HEK293 (cell line): ENCODE data around the gene C2CD5.
A peak's percentile ranks its signal among the peaks of the same experiment; 100 is the strongest.

Experiments used
- CTCF ChIA-PET: fragments of 350-600 bp; formaldehyde crosslinking; extraction: SDS; loops from one replicate; lab custom pipeline; 2021; ENCODE audit warnings: antibody characterized with exemption; lab: Yijun Ruan, JAX
- POLR2A ChIA-PET: fragments of 300-600 bp; formaldehyde crosslinking; extraction: SDS; loops from one replicate; lab custom pipeline; 2020; ENCODE audit warnings: antibody characterized with exemption, inconsistent platforms; lab: Yijun Ruan, JAX
- H3K27ac ChIP-seq: fragments of 200-500 bp; sonication (Bioruptor generic); 2 replicates; pipeline ENCODE4 v1.5.1; 2014; ENCODE audit warnings: low read depth, low read length, control low read depth, inconsistent platforms; ENCODE audit errors: extremely low read depth
- H3K36me3 ChIP-seq, 2 experiments: fragments of 200-500 bp in 1 of 2; sonication (Bioruptor generic) in 1 of 2; 1 replicate in 1 of 2; 2 replicates in 1 of 2; pipeline ENCODE4 v1.5.1; 2014 to 2017; ENCODE audit warnings: inconsistent platforms in 2 of 2, low read length in 2 of 2; ENCODE audit not compliant: control insufficient read depth in 2 of 2, insufficient read depth in 1 of 2
- H3K4me1 ChIP-seq: fragments of 200-500 bp; sonication (Bioruptor generic); 2 replicates; pipeline ENCODE4 v1.5.1; 2014; ENCODE audit warnings: mild to moderate bottlenecking, low read length, inconsistent platforms; ENCODE audit not compliant: control insufficient read depth, insufficient read depth
- H3K4me3 ChIP-seq: 2 replicates; pipeline ENCODE4 v1.5.1; 2011; ENCODE audit warnings: low read depth, mild to moderate bottlenecking, control low read depth, low read length, moderate library complexity
- H3K9me3 ChIP-seq: fragments of 200-500 bp; sonication (Bioruptor generic); 2 replicates; pipeline ENCODE4 v1.5.1; 2014; ENCODE audit warnings: low read depth, low read length, inconsistent platforms; ENCODE audit not compliant: control insufficient read depth, insufficient read depth
- GLIS2 ChIP-seq: fragments of 450-650 bp; formaldehyde crosslinking; IDR thresholded peaks from 2 replicates; pipeline ENCODE4 v1.5.1; 2016; ENCODE audit warnings: missing biosample characterization, missing genetic modification characterization
- SCRT1 ChIP-seq: fragments of 450-650 bp; formaldehyde crosslinking; IDR thresholded peaks from 2 replicates; pipeline ENCODE4 v1.5.1; 2016; ENCODE audit warnings: missing biosample characterization, missing genetic modification characterization, borderline replicate concordance
- SETDB1 ChIP-seq: IDR thresholded peaks from one replicate; pipeline ENCODE4 v1.6.1; 2017; ENCODE audit warnings: mild to moderate bottlenecking, low read length, moderate library complexity, mixed read lengths; ENCODE audit not compliant: insufficient read length
- TRIM28 ChIP-seq: IDR thresholded peaks from 2 replicates; pipeline ENCODE4 v1.6.1; 2011; ENCODE audit warnings: low read length, control low read depth, borderline replicate concordance
- ZBTB48 ChIP-seq: fragments of 450-650 bp; formaldehyde crosslinking; IDR thresholded peaks from 2 replicates; pipeline ENCODE4 v1.5.1; 2016; ENCODE audit warnings: missing biosample characterization, missing genetic modification characterization
- ZFP41 ChIP-seq: fragments of 450-650 bp; formaldehyde crosslinking; IDR thresholded peaks from 2 replicates; pipeline ENCODE4 v1.5.1; 2016; ENCODE audit warnings: missing biosample characterization, missing genetic modification characterization, borderline replicate concordance
- ZIC2 ChIP-seq: fragments of 450-650 bp; formaldehyde crosslinking; IDR thresholded peaks from 2 replicates; pipeline ENCODE4 v1.5.1; 2016; ENCODE audit warnings: missing biosample characterization, missing genetic modification characterization
- ZNF121 ChIP-seq: fragments of 450-650 bp; formaldehyde crosslinking; IDR thresholded peaks from 2 replicates; pipeline ENCODE4 v1.5.1; 2016; ENCODE audit warnings: missing biosample characterization, missing genetic modification characterization
- ZNF2 ChIP-seq: fragments of 450-650 bp; formaldehyde crosslinking; IDR thresholded peaks from 2 replicates; pipeline ENCODE4 v1.5.1; 2016; ENCODE audit warnings: missing biosample characterization, missing genetic modification characterization
- ZNF211 ChIP-seq: fragments of 450-650 bp; formaldehyde crosslinking; IDR thresholded peaks from 2 replicates; pipeline ENCODE4 v1.5.1; 2016; ENCODE audit warnings: low read depth, missing biosample characterization, missing genetic modification characterization
- ZNF311 ChIP-seq: fragments of 450-650 bp; formaldehyde crosslinking; IDR thresholded peaks from 2 replicates; pipeline ENCODE4 v1.5.1; 2017; ENCODE audit warnings: missing biosample characterization, missing genetic modification characterization, borderline replicate concordance
- ZNF324 ChIP-seq: fragments of 450-650 bp; formaldehyde crosslinking; IDR thresholded peaks from 2 replicates; pipeline ENCODE4 v1.5.1; 2016; ENCODE audit warnings: missing biosample characterization, missing genetic modification characterization
- ZNF433 ChIP-seq: fragments of 450-650 bp; formaldehyde crosslinking; IDR thresholded peaks from 2 replicates; pipeline ENCODE4 v1.5.1; 2016; ENCODE audit warnings: missing biosample characterization, missing genetic modification characterization, low read depth
- ZNF596 ChIP-seq: fragments of 450-650 bp; IDR thresholded peaks from 2 replicates; pipeline ENCODE4 v1.5.0; 2018; ENCODE audit warnings: missing biosample characterization, mild to moderate bottlenecking, missing genetic modification characterization, moderate library complexity
- ZNF624 ChIP-seq: fragments of 450-650 bp; formaldehyde crosslinking; IDR thresholded peaks from 2 replicates; pipeline ENCODE4 v1.5.1; 2017; ENCODE audit warnings: missing biosample characterization, missing genetic modification characterization
- ZNF677 ChIP-seq: fragments of 450-650 bp; IDR thresholded peaks from 2 replicates; pipeline ENCODE4 v1.5.0; 2018; ENCODE audit warnings: missing biosample characterization, mild to moderate bottlenecking, missing genetic modification characterization, moderate library complexity
- ZNF768 ChIP-seq: fragments of 450-650 bp; formaldehyde crosslinking; IDR thresholded peaks from 2 replicates; pipeline ENCODE4 v1.5.1; 2018; ENCODE audit warnings: missing biosample characterization, mild to moderate bottlenecking, missing genetic modification characterization
- ZSCAN18 ChIP-seq: fragments of 450-650 bp; formaldehyde crosslinking; IDR thresholded peaks from 2 replicates; pipeline ENCODE4 v1.5.1; 2016; ENCODE audit warnings: missing biosample characterization, missing genetic modification characterization
- ZSCAN4 ChIP-seq: fragments of 450-650 bp; formaldehyde crosslinking; IDR thresholded peaks from 2 replicates; pipeline ENCODE4 v1.5.1; 2017; ENCODE audit warnings: missing biosample characterization, missing genetic modification characterization
- TF ChIP-seq, protein P1 (sequence below): fragments of 450-650 bp; formaldehyde crosslinking; IDR thresholded peaks from 2 replicates; pipeline ENCODE4 v1.5.1; 2016; ENCODE audit warnings: missing biosample characterization, missing genetic modification characterization
- TF ChIP-seq, protein P2 (sequence below): fragments of 450-650 bp; IDR thresholded peaks from 2 replicates; pipeline ENCODE4 v1.5.1; 2018; ENCODE audit warnings: missing biosample characterization, mild to moderate bottlenecking, missing genetic modification characterization
- TF ChIP-seq, protein P3 (sequence below): fragments of 450-650 bp; formaldehyde crosslinking; IDR thresholded peaks from 2 replicates; pipeline ENCODE4 v1.5.1; 2017; ENCODE audit warnings: missing biosample characterization, missing genetic modification characterization

The C2CD5 gene

GRCh38 chr12:22531205-22531604, 13.1 kb downstream of the C2CD5 start:
- H3K36me3 ChIP-seq: peaks cover 53 to 58% of the 10 kb centered on the region in 2 experiments
- POLR2A ChIA-PET: no interaction called here
- TF ChIP-seq TRIM28: 0 out of 2 replicates have a peak, but pooled peaks have one; percentile 44
- no peak for TF ChIP-seq ZIC2 (tag by site-specific recombination)
- TF ChIP-seq ZNF211: no peak
- TF ChIP-seq ZFP41 (tag by site-specific recombination): no peak
- TF ChIP-seq, protein P1, sequence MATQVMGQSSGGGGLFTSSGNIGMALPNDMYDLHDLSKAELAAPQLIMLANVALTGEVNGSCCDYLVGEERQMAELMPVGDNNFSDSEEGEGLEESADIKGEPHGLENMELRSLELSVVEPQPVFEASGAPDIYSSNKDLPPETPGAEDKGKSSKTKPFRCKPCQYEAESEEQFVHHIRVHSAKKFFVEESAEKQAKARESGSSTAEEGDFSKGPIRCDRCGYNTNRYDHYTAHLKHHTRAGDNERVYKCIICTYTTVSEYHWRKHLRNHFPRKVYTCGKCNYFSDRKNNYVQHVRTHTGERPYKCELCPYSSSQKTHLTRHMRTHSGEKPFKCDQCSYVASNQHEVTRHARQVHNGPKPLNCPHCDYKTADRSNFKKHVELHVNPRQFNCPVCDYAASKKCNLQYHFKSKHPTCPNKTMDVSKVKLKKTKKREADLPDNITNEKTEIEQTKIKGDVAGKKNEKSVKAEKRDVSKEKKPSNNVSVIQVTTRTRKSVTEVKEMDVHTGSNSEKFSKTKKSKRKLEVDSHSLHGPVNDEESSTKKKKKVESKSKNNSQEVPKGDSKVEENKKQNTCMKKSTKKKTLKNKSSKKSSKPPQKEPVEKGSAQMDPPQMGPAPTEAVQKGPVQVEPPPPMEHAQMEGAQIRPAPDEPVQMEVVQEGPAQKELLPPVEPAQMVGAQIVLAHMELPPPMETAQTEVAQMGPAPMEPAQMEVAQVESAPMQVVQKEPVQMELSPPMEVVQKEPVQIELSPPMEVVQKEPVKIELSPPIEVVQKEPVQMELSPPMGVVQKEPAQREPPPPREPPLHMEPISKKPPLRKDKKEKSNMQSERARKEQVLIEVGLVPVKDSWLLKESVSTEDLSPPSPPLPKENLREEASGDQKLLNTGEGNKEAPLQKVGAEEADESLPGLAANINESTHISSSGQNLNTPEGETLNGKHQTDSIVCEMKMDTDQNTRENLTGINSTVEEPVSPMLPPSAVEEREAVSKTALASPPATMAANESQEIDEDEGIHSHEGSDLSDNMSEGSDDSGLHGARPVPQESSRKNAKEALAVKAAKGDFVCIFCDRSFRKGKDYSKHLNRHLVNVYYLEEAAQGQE (tag by site-specific recombination): no peak
- TF ChIP-seq ZSCAN18 (tag by site-specific recombination): no peak
- no peak for TF ChIP-seq ZNF311 (tag by site-specific recombination)
- TF ChIP-seq ZNF324 (tag by site-specific recombination): no peak
- peak; percentile 57 for TF ChIP-seq SETDB1
- no peak for TF ChIP-seq SCRT1 (tag by site-specific recombination)
- TF ChIP-seq ZNF121 (tag by site-specific recombination): no peak
- TF ChIP-seq, protein P2, sequence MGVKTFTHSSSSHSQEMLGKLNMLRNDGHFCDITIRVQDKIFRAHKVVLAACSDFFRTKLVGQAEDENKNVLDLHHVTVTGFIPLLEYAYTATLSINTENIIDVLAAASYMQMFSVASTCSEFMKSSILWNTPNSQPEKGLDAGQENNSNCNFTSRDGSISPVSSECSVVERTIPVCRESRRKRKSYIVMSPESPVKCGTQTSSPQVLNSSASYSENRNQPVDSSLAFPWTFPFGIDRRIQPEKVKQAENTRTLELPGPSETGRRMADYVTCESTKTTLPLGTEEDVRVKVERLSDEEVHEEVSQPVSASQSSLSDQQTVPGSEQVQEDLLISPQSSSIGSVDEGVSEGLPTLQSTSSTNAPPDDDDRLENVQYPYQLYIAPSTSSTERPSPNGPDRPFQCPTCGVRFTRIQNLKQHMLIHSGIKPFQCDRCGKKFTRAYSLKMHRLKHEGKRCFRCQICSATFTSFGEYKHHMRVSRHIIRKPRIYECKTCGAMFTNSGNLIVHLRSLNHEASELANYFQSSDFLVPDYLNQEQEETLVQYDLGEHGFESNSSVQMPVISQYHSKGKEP (tag by site-specific recombination): no peak
- no peak for TF ChIP-seq ZNF2 (tag by site-specific recombination)
- TF ChIP-seq GLIS2 (tag by site-specific recombination): no peak
- TF ChIP-seq ZSCAN4 (tag by site-specific recombination): no peak
- no peak overlapping the region for H3K4me3 ChIP-seq
- CTCF ChIA-PET: interaction anchor here (0.6 to 1.0 kb wide), 4 partner anchors 13 to 479 kb away, joined by 3 to 4 read pairs (median 3); partner anchors contain the start of gene C2CD5
- no peak overlapping the region for H3K27ac ChIP-seq
- no peaks in the 10 kb centered on the region for H3K9me3 ChIP-seq
- no peaks in the 10 kb centered on the region for H3K4me1 ChIP-seq

- no peak overlapping the region for H3K4me3 ChIP-seq
- H3K9me3 ChIP-seq: no peaks in the 10 kb centered on the region
- H3K27ac ChIP-seq: no peak overlapping the region
- no peaks in the 10 kb centered on the region for H3K4me1 ChIP-seq
- ChIA-PET POLR2A (interaction anchor here (0.7 kb wide), 1 partner anchor 15 kb away, joined by 4 read pairs; the partner anchor contains the start of gene C2CD5), CTCF (interaction anchor here (0.7 to 1.6 kb wide), 14 partner anchors 9 to 141 kb away, joined by 3 to 7 read pairs (median 4); partner anchors contain the start of genes C2CD5 and ETNK1)
- H3K36me3 ChIP-seq: peaks cover 61% of the 10 kb centered on the region in 2 experiments
- TF ChIP-seq ZNF433: no peak
- no peak for TF ChIP-seq ZNF624
- TF ChIP-seq ZNF596 (tag by site-specific recombination): no peak
- TF ChIP-seq, protein P3, sequence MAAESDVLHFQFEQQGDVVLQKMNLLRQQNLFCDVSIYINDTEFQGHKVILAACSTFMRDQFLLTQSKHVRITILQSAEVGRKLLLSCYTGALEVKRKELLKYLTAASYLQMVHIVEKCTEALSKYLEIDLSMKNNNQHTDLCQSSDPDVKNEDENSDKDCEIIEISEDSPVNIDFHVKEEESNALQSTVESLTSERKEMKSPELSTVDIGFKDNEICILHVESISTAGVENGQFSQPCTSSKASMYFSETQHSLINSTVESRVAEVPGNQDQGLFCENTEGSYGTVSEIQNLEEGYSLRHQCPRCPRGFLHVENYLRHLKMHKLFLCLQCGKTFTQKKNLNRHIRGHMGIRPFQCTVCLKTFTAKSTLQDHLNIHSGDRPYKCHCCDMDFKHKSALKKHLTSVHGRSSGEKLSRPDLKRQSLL: peak; percentile 82
- TF ChIP-seq ZNF677 (tag by site-specific recombination): no peak
- no peak for TF ChIP-seq ZBTB48 (tag by site-specific recombination)
- no peak for TF ChIP-seq ZNF211
- TF ChIP-seq ZSCAN18 (tag by site-specific recombination): no peak
- TF ChIP-seq ZNF768 (tag by site-specific recombination): no peak
These were observed 14.9 kb downstream of the C2CD5 start for GRCh38 chr12:22529281-22530060.
